Measurements from ENCODE around the gene OXTR.

Gene OXTR

GRCh38 chr3:8757551-8758518, 11.6 kb downstream of the OXTR start:
- no peaks in the 10 kb centered on the region; the same call in 1 of the 2 replicates for H3K27me3 ChIP-seq (ENCODE audit: control insufficient read depth, insufficient read depth, low read length)
- H3K9ac ChIP-seq (ENCODE audit: low read depth, low read length), result no peak overlapping the region
- no peaks in the 10 kb centered on the region for H3K9me3 ChIP-seq (ENCODE audit: control insufficient read depth, insufficient read depth, low read length)
- H3K27ac ChIP-seq (ENCODE audit: low read depth, low read length), result no peak overlapping the region
- H3K4me3 ChIP-seq (ENCODE audit: low read depth, low read length), result no peak overlapping the region
- no peaks in the 10 kb centered on the region for H3K36me3 ChIP-seq (ENCODE audit: control insufficient read depth, insufficient read depth, low read length)
- no peaks in the 10 kb centered on the region for H3K4me1 ChIP-seq (ENCODE audit: control insufficient read depth, insufficient read depth, low read length)

- H3K36me3 ChIP-seq (ENCODE audit: control insufficient read depth, insufficient read depth, low read length), result no peaks in the 10 kb centered on the region
- no peak overlapping the region for H3K27ac ChIP-seq (ENCODE audit: low read depth, low read length)
- no peak overlapping the region for H3K4me3 ChIP-seq (ENCODE audit: low read depth, low read length)
- H3K9ac ChIP-seq (ENCODE audit: low read depth, low read length), result no peak overlapping the region
- no peaks in the 10 kb centered on the region for H3K27me3 ChIP-seq (ENCODE audit: control insufficient read depth, insufficient read depth, low read length)
- no peaks in the 10 kb centered on the region for H3K9me3 ChIP-seq (ENCODE audit: control insufficient read depth, insufficient read depth, low read length)
- no peaks in the 10 kb centered on the region for H3K4me1 ChIP-seq (ENCODE audit: control insufficient read depth, insufficient read depth, low read length)
Measured at GRCh38 chr3:8756671-8757070, 12.7 kb downstream of the OXTR start.

GRCh38 chr3:8755564-8756237, 13.7 kb downstream of the OXTR start:
- Histone ChIP-seq H3K27me3 (ENCODE audit: control insufficient read depth, insufficient read depth, low read length) (no peaks in the 10 kb centered on the region), H3K4me3 (ENCODE audit: low read depth, low read length) (no peak overlapping the region), H3K36me3 (ENCODE audit: control insufficient read depth, insufficient read depth, low read length) (no peaks in the 10 kb centered on the region), H3K9me3 (ENCODE audit: control insufficient read depth, insufficient read depth, low read length) (no peaks in the 10 kb centered on the region), H3K4me1 (ENCODE audit: control insufficient read depth, insufficient read depth, low read length) (no peaks in the 10 kb centered on the region), H3K9ac (ENCODE audit: low read depth, low read length) (no peak overlapping the region), H3K27ac (ENCODE audit: low read depth, low read length) (no peak overlapping the region)

- Histone ChIP-seq H3K4me3 (ENCODE audit: low read depth, low read length) (no peak overlapping the region), H3K36me3 (ENCODE audit: control insufficient read depth, insufficient read depth, low read length) (no peaks in the 10 kb centered on the region), H3K4me1 (ENCODE audit: control insufficient read depth, insufficient read depth, low read length) (no peaks in the 10 kb centered on the region), H3K9me3 (ENCODE audit: control insufficient read depth, insufficient read depth, low read length) (no peaks in the 10 kb centered on the region), H3K27me3 (ENCODE audit: control insufficient read depth, insufficient read depth, low read length) (no peaks in the 10 kb centered on the region), H3K9ac (ENCODE audit: low read depth, low read length) (no peak overlapping the region), H3K27ac (ENCODE audit: low read depth, low read length) (no peak overlapping the region)
Measured at GRCh38 chr3:8755097-8755496, 14.3 kb downstream of the OXTR start.

GRCh38 chr3:8752832-8753231, 16.6 kb downstream of the OXTR start:
- Histone ChIP-seq H3K27me3 (ENCODE audit: control insufficient read depth, insufficient read depth, low read length) (no peaks in the 10 kb centered on the region), H3K9ac (ENCODE audit: low read depth, low read length) (no peak overlapping the region), H3K36me3 (ENCODE audit: control insufficient read depth, insufficient read depth, low read length) (no peaks in the 10 kb centered on the region), H3K9me3 (ENCODE audit: control insufficient read depth, insufficient read depth, low read length) (no peaks in the 10 kb centered on the region), H3K4me1 (ENCODE audit: control insufficient read depth, insufficient read depth, low read length) (no peaks in the 10 kb centered on the region), H3K4me3 (ENCODE audit: low read depth, low read length) (no peak overlapping the region), H3K27ac (ENCODE audit: low read depth, low read length) (no peak overlapping the region)

GRCh38 chr3:8749316-8749715, 20.1 kb downstream of the OXTR start:
- H3K4me3 ChIP-seq (ENCODE audit: low read depth, low read length), result no peak overlapping the region
- no peaks in the 10 kb centered on the region for H3K27me3 ChIP-seq (ENCODE audit: control insufficient read depth, insufficient read depth, low read length)
- no peak overlapping the region for H3K9ac ChIP-seq (ENCODE audit: low read depth, low read length)
- H3K36me3 ChIP-seq (ENCODE audit: control insufficient read depth, insufficient read depth, low read length), result no peaks in the 10 kb centered on the region
- no peaks in the 10 kb centered on the region for H3K9me3 ChIP-seq (ENCODE audit: control insufficient read depth, insufficient read depth, low read length)
- no peaks in the 10 kb centered on the region for H3K4me1 ChIP-seq (ENCODE audit: control insufficient read depth, insufficient read depth, low read length)
- H3K27ac ChIP-seq (ENCODE audit: low read depth, low read length), result no peak overlapping the region

- Histone ChIP-seq H3K4me1 (ENCODE audit: control insufficient read depth, insufficient read depth, low read length) (peaks cover 17% of the 10 kb centered on the region), H3K27ac (ENCODE audit: low read depth, low read length) (no peak overlapping the region), H3K36me3 (ENCODE audit: control insufficient read depth, insufficient read depth, low read length) (no peaks in the 10 kb centered on the region)
Measured at GRCh38 chr3:8746780-8747345, 22.6 kb downstream of the OXTR start.

GRCh38 chr3:8745619-8746370, 23.6 kb downstream of the OXTR start:
- Histone ChIP-seq H3K9me3 (ENCODE audit: control insufficient read depth, insufficient read depth, low read length) (no peaks in the 10 kb centered on the region), H3K9ac (ENCODE audit: low read depth, low read length) (no peak overlapping the region), H3K27me3 (ENCODE audit: control insufficient read depth, insufficient read depth, low read length) (0 out of 2 replicates have a peak, but pooled peaks cover 5% of the 10 kb centered on the region), H3K27ac (ENCODE audit: low read depth, low read length) (no peak overlapping the region), H3K4me3 (ENCODE audit: low read depth, low read length) (no peak overlapping the region), H3K36me3 (ENCODE audit: control insufficient read depth, insufficient read depth, low read length) (no peaks in the 10 kb centered on the region), H3K4me1 (ENCODE audit: control insufficient read depth, insufficient read depth, low read length) (peaks cover 27% of the 10 kb centered on the region)

More at GRCh38 chr3:8746780-8747345, 22.6 kb downstream of the OXTR start:
- H3K9me3 ChIP-seq (ENCODE audit: control insufficient read depth, insufficient read depth, low read length), result no peaks in the 10 kb centered on the region
- 0 out of 2 replicates have a peak, but pooled peaks cover 3% of the 10 kb centered on the region for H3K27me3 ChIP-seq (ENCODE audit: control insufficient read depth, insufficient read depth, low read length)
- no peak overlapping the region for H3K9ac ChIP-seq (ENCODE audit: low read depth, low read length)
- no peak overlapping the region for H3K4me3 ChIP-seq (ENCODE audit: low read depth, low read length)

- Histone ChIP-seq H3K9ac (ENCODE audit: low read depth, low read length) (no peak overlapping the region), H3K4me3 (ENCODE audit: low read depth, low read length) (no peak overlapping the region), H3K27me3 (ENCODE audit: control insufficient read depth, insufficient read depth, low read length) (0 out of 2 replicates have a peak, but pooled peaks cover 5% of the 10 kb centered on the region), H3K9me3 (ENCODE audit: control insufficient read depth, insufficient read depth, low read length) (no peaks in the 10 kb centered on the region), H3K36me3 (ENCODE audit: control insufficient read depth, insufficient read depth, low read length) (no peaks in the 10 kb centered on the region), H3K27ac (ENCODE audit: low read depth, low read length) (no peak overlapping the region), H3K4me1 (ENCODE audit: control insufficient read depth, insufficient read depth, low read length) (peaks cover 29% of the 10 kb centered on the region)
Measured at GRCh38 chr3:8743911-8744310, 25.5 kb downstream of the OXTR start.

GRCh38 chr3:8743021-8743601, 26.3 kb downstream of the OXTR start:
- Histone ChIP-seq H3K27ac (ENCODE audit: low read depth, low read length) (no peak overlapping the region), H3K9me3 (ENCODE audit: control insufficient read depth, insufficient read depth, low read length) (no peaks in the 10 kb centered on the region), H3K36me3 (ENCODE audit: control insufficient read depth, insufficient read depth, low read length) (no peaks in the 10 kb centered on the region), H3K4me1 (ENCODE audit: control insufficient read depth, insufficient read depth, low read length) (peaks cover 29% of the 10 kb centered on the region), H3K9ac (ENCODE audit: low read depth, low read length) (no peak overlapping the region), H3K4me3 (ENCODE audit: low read depth, low read length) (no peak overlapping the region), H3K27me3 (ENCODE audit: control insufficient read depth, insufficient read depth, low read length) (0 out of 2 replicates have a peak, but pooled peaks cover 5% of the 10 kb centered on the region)

Measured in HUES48 (cell line).